HG03108 (cell line): ENCODE data around the gene CCDC178.
A peak's percentile ranks its signal among the peaks of the same experiment; 100 is the strongest.
"Not testable (repeated sequence)": the region's sequence is repeated elsewhere in the genome, so short reads cannot be mapped to it uniquely, and the experiment has no call there.

Experiments
- ATAC-seq: cut with Tn5 transposase; IDR thresholded peaks from one replicate; pipeline ENCODE4 v1.9.1; 2021; ENCODE audit warnings: moderate library complexity; ENCODE audit not compliant: unreplicated experiment

Gene CCDC178

GRCh38 chr18:33355756-33356155 is 84.8 kb downstream of the CCDC178 start:
- ATAC-seq = no peak

GRCh38 chr18:33355263-33355662 is 85.3 kb downstream of the CCDC178 start:
- no peak for ATAC-seq

GRCh38 chr18:33350256-33350655 is 90.3 kb downstream of the CCDC178 start:
- no peak for ATAC-seq

DNA sequence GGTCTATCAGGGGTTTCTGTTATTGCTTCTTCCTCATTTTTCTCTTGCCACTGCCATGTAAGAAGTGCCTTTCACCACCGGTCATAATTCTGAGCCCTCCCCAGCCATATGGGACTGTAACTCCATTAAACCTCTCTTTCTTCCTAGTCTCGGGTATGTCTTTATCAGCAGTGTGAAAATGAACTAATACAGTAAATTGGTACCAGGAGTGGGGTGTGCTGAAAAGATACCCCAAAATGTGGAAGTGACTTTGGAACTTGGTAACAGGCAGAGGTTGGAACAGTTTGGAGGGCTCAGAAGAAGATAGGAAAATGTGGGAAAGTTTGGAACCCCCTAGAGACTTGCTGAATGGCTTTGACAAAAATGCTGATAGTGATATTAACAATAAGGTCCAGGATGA is 100.8 kb downstream of the CCDC178 start:
- not testable (repeated sequence) for ATAC-seq

DNA sequence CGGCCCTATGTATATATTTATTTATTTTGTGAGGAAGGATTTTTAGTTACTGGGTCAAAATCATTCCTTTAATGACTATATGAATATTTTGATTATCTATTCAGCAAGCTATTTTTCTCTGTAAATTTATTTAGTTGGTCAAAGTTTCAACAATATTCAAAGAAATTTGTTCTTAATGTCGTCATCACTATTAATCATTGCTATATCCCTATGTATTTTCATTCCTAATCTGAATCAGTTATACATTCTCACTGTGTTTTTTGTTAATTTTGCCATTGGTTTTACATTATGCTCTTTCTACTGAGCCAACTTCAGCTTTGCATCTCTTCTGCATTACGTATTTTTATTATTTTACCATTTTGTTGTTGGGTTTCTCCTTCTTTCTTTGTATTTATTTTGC is 105.7 kb downstream of the CCDC178 start:
- no peak for ATAC-seq

GRCh38 chr18:33330711-33331110 is 109.8 kb downstream of the CCDC178 start:
- no peak for ATAC-seq

GRCh38 chr18:33326975-33327374 is 113.5 kb downstream of the CCDC178 start:
- ATAC-seq = no peak

- ATAC-seq = no peak
Observed at GRCh38 chr18:33317640-33318039, 122.9 kb downstream of the CCDC178 start.

GRCh38 chr18:33316146-33316587 is 124.4 kb downstream of the CCDC178 start:
- ATAC-seq = no peak

DNA sequence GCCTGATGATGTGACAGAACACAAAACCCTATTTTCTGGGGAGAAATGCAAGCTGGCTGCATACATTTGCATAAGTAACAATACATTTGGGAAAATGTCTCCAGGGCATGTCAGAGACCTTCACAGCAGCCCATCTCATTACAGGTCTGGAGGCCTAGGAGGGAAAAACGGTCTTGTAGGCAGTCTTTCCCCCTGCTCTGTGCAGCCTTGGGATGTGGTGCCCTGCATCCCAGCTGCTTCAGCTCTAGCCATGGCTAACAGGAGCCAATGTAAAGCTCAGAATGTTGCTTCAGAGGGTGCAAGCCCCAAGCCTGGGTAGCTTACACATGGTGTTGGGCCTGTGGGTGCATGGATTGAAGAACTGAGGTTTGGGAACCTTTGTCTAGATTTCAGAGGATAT is 133.0 kb downstream of the CCDC178 start:
- ATAC-seq = no peak

DNA sequence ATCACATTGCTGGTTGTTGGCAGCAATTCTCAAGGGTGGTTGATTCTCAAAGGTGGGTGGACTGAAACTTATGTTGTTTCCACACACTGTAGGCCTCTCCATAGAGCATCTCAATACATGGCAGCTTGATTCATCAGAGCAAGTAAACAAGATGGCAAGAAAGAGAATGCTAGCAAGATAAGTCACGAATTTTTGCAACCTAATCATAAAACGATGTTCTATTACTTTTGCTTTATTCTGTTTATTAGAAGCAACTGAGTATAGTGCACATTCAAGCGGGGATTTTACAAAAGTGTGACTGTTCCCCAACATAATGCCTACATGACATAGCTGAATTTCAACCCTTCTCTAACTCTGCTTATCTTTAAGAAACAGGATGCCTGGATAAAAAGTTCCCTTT is 136.2 kb downstream of the CCDC178 start:
- no peak for ATAC-seq

DNA sequence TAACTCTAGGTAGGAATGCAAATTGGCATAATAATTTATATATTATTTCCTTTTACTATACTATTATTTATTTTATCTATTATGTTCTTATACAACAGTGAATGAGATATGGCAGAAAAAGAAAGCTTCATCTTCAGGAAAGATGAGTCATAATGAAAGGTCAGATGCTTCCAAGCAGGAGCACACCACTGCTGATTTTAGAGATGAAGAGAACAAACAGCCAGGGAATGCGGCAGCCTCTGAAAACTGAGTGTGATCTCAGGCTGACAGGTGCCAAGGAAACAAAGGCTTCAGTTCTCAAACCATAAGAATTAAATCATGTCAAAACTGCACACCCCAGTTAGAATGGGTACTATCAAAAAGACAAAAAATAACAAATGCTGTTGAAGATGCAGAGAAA is 149.0 kb downstream of the CCDC178 start:
- ATAC-seq = no peak

- ATAC-seq = no peak
Observed at GRCh38 chr18:33288082-33288716, 152.3 kb downstream of the CCDC178 start.

DNA sequence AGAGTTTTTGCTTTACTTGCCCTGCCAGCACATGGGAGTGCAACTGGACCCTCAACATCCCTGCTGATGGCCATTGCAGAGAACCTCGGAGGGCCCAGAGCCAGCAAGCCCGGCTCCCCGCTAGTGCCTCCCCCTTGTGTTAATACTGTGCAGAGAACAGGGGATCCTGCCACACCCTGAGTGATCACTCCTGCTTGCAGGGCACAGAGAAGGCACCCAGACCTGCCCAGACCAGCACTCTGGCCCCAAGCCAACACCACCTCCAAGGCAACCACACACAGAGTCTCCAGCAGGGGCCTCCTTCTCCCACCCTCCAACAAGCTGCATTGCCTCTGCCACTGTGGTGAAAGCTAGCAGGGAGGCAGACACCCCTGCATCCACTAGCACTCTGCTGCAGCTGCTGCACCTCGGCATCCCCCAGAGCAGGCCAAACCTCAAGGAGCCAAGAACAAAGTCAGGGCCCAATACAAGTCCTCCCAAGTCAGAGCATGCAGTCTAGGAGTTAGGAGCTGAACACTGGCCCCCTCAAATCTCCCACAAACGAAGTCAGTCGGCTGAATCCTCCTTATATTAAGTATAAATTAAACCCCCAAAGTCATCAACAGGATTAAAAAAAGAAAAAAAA is 157.7 kb downstream of the CCDC178 start:
- ATAC-seq = no peak

DNA sequence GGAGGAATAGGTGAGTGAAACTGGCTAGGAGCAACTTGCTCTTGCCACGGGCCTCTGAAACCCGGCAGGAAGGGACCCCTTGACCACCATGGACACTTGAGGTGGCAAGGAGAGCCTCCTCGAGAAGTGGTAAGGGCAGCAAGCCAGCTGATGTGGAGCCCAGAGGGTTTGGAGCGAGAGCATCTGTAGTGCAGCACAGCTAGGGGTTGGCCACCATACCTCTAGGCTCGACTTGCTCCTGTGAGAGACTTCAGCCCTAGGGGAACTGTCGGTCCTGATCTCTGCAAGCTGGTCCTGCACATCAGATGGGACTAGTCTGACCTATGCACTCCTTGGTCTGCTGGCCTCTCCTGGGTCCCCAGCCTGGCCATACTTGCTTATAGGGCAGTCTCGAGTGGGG is 158.4 kb downstream of the CCDC178 start:
- no peak for ATAC-seq

- no peak for ATAC-seq
Observed at GRCh38 chr18:33277431-33277830, 163.1 kb downstream of the CCDC178 start.

DNA sequence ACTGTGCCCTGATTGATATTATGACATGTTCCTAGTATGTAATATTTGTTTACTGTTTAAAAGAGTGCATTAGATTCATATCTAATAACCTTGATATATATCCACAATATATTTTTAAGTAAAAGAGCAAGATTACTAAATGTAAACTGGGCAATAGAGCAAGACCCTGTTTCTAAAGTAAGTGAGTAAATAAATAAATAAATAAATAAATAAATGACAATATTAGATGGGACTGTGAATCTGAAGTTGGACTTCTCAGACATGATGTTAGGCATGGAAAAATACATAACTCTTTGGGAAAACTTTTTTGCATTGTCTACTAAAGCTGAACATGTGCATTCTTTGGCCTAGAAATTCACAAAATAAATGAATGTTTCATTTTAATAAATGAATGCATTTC is 164.7 kb downstream of the CCDC178 start:
- ATAC-seq = no peak

DNA sequence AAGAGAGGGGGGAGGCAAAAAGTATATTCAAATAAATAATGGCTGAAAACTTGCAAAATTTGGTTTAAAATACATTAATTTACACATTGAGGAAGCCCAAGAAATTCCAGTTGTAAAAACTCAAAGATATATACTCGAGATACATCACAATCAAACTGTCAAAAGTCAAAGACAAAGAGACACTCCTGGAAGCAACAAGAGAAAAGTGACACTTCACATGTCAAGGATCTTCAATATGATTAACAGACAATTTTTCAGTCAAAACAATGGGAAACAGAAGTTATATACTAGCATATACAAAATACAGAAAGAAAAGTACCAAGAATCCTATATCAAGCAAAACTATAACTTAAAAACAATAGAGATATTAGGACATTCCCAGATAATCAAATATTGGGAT is 170.2 kb downstream of the CCDC178 start:
- ATAC-seq = no peak

GRCh38 chr18:33269223-33269622 is 171.3 kb downstream of the CCDC178 start:
- ATAC-seq = no peak

DNA sequence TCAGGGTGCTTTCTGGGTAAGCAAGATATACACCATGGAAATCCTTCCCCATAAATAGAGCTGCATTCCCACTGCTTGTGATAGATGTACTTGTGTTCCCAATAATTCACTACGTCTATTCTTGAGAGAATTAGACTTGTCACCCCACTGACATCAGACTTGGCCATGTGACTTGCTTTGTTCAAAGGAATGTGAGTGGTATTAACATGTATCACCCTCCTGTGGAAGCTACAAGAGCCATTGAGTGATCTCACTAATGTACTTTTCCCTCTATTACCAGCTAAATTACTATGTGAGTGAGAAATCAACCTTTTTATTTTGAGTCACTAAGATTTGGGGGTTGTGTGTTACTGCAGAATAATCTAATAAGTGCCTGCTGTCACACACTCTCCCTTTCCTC is 176.0 kb downstream of the CCDC178 start:
- no peak for ATAC-seq

DNA sequence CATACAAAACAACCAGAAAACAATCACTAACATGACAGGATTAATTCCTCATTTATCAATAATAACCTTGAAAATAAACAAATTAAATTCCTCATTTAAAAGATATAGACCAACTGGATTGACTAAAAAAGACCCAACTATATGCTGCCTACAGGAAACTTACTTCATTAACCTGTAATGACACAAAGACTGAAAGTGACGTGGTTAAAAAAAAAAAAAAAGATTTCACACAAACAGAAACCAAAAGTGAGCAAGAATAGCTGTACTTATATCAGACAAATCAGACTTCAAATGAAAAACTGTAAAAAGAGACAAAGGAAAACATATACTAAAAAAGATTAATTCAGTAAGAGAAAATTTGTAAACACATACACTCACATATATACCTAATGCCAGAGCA is 201.2 kb downstream of the CCDC178 start:
- peak; percentile 43 for ATAC-seq

DNA sequence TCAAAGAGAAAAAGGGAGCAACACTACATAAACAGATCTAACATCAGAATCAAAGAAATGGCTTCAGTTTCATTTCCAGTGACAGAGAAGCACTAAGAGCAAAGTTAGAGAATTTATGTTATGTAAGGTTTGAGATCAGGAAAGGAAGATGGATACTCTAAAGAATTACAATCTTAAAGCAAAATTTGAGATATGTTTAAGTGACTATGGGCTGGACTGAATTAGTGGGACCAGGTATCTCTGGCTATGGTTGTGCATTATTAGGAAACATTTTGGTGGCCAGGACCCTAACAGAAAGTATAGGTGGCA is 208.2 kb downstream of the CCDC178 start:
- ATAC-seq = peak; percentile 13
